ENCODE data around the gene PTBP3.
"Not testable (repeated sequence)": the region's sequence is repeated elsewhere in the genome, so short reads cannot be mapped to it uniquely, and the experiment has no call there.

PTBP3 gene

DNA sequence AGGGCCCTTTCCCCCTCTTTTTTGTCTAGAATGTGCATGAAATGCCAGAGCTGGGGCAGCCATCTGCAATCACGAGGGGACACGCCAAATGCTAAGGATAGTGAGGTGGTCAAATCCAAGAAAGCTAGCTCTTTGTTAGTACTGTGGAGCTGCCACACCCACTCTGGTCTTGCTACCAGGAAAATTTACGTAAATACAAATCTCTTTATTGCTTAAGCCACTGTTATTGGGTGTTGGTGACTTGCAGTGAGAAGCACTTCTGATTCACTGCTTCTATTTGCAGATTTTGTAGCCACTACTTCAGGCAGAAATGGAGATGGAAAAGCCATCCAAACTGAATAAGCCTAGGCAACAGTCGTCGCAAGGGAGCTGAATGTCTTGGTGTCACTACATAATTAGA is 132.7 kb downstream of the PTBP3 start:
- Histone ChIP-seq H3K36me3 (ENCODE audit: control insufficient read depth, insufficient read depth, low read length) (no peaks in the 10 kb centered on the region), H3K9ac (no peak overlapping the region), H3K79me2 (no peaks in the 10 kb centered on the region), H3K27ac (no peak overlapping the region), H3K4me3 (ENCODE audit: low read depth, low read length) (no peak overlapping the region), H3K4me1 (no peaks in the 10 kb centered on the region), H2AFZ (no peak overlapping the region), H3K9me3 (ENCODE audit: control insufficient read depth, low read length) (peaks cover 3% of the 10 kb centered on the region), H3K27me3 (ENCODE audit: control insufficient read depth, insufficient read depth, low read length) (no peaks in the 10 kb centered on the region), H3K4me2 (ENCODE audit: low read length) (no peak overlapping the region)
- TF ChIP-seq CTCF (IDR thresholded peaks at IDR 0.05): no peak

DNA sequence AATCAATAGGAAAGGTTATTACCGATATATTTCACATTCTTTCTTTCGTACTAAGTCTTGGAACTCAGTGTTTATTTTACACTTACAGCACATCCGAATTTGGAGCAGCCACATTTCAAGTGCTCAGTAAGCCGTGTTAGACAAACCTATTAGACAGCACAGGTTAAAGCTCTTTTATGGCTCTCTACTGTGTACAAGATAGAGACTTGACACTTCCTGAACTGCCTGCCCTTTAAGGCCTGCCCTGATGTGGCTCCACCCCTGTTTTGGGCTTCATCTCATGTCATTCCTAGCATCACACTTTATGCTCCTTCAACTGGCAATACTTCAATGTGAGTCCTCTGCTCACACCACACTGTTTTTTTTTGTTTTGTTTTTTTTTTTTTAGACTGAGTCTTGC is 134.8 kb downstream of the PTBP3 start:
- no peaks in the 10 kb centered on the region for H3K27me3 ChIP-seq (ENCODE audit: control insufficient read depth, insufficient read depth, low read length)
- no peak overlapping the region for H3K4me2 ChIP-seq (ENCODE audit: low read length)
- no peak overlapping the region for H3K9ac ChIP-seq
- peaks cover 3% of the 10 kb centered on the region for H3K9me3 ChIP-seq (ENCODE audit: control insufficient read depth, low read length)
- TF ChIP-seq CTCF (IDR thresholded peaks at IDR 0.05): no peak
- H3K79me2 ChIP-seq: no peaks in the 10 kb centered on the region
- no peak overlapping the region for H2AFZ ChIP-seq
- H3K27ac ChIP-seq: no peak overlapping the region
- H3K4me3 ChIP-seq (ENCODE audit: low read depth, low read length): no peak overlapping the region
- H3K4me1 ChIP-seq: no peaks in the 10 kb centered on the region
- H3K36me3 ChIP-seq (ENCODE audit: control insufficient read depth, insufficient read depth, low read length): no peaks in the 10 kb centered on the region

GRCh38 chr9:112194969-112195431 is 138.4 kb downstream of the PTBP3 start:
- Histone ChIP-seq H3K9me3 (ENCODE audit: control insufficient read depth, low read length) (no peaks in the 10 kb centered on the region), H3K9ac (no peak overlapping the region), H3K4me2 (ENCODE audit: low read length) (no peak overlapping the region), H3K4me3 (ENCODE audit: low read depth, low read length) (no peak overlapping the region), H2AFZ (no peak overlapping the region), H3K27ac (no peak overlapping the region), H3K79me2 (no peaks in the 10 kb centered on the region), H3K27me3 (ENCODE audit: control insufficient read depth, insufficient read depth, low read length) (no peaks in the 10 kb centered on the region), H3K4me1 (no peaks in the 10 kb centered on the region), H3K36me3 (ENCODE audit: control insufficient read depth, insufficient read depth, low read length) (no peaks in the 10 kb centered on the region)
- TF ChIP-seq CTCF (IDR thresholded peaks at IDR 0.05): no peak

- Histone ChIP-seq H3K27me3 (ENCODE audit: control insufficient read depth, insufficient read depth, low read length) (no peaks in the 10 kb centered on the region), H3K4me2 (ENCODE audit: low read length) (no peak overlapping the region), H3K9ac (no peak overlapping the region), H3K4me1 (no peaks in the 10 kb centered on the region), H2AFZ (no peak overlapping the region), H3K79me2 (no peaks in the 10 kb centered on the region), H3K9me3 (ENCODE audit: control insufficient read depth, low read length) (no peaks in the 10 kb centered on the region), H3K36me3 (ENCODE audit: control insufficient read depth, insufficient read depth, low read length) (no peaks in the 10 kb centered on the region), H3K27ac (no peak overlapping the region), H3K4me3 (ENCODE audit: low read depth, low read length) (no peak overlapping the region)
- TF ChIP-seq CTCF (IDR thresholded peaks at IDR 0.05): no peak
Observed at GRCh38 chr9:112193572-112194288, 139.7 kb downstream of the PTBP3 start.

DNA sequence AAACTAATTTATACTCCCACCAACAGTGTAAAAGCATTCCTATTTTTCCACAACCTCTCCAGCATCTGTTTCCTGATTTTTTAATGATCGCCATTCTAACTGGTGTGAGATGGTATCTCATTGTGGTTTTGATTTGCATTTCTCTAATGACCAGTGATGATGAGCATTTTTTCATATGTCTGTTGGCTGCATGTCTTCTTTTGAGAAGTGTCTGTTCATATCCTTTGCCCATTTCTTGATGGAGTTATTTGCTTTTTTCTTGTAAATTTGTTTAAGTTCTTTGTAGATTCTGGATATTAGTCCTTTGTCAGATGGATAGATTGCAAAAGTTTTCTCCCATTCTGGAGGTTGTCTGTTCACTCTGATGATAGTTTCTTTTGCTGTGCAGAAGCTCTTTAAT is 143.1 kb downstream of the PTBP3 start:
- not testable (repeated sequence) for H3K27me3 ChIP-seq (ENCODE audit: control insufficient read depth, insufficient read depth, low read length); H3K4me3 ChIP-seq (ENCODE audit: low read depth, low read length); H3K79me2 ChIP-seq; H3K4me2 ChIP-seq (ENCODE audit: low read length); H3K4me1 ChIP-seq; H3K9me3 ChIP-seq (ENCODE audit: control insufficient read depth, low read length); H3K36me3 ChIP-seq (ENCODE audit: control insufficient read depth, insufficient read depth, low read length); H3K9ac ChIP-seq; H3K27ac ChIP-seq; H2AFZ ChIP-seq
